Measurements from ENCODE around the gene DTX1. TPM values are rescaled to one million over a fixed set of nuclear protein-coding genes. Genes with fewer than 3 reads are reported as not detected.
"Not testable (repeated sequence)": the region's sequence is repeated elsewhere in the genome, so short reads cannot be mapped to it uniquely, and the experiment has no call there.

The DTX1 gene
- total RNA-seq, 1 donor from 2014 or later: 69.9 TPM

GRCh38 chr12:113135178-113136127 is 78.9 kb downstream of the DTX1 start, which contains the start of gene RASAL1:
Gene RASAL1 (minus strand): TSS chr12:113135761. CDS start chr12:113135462, 299 bp downstream.
- DNase-seq (ENCODE audit: low spot score): no peak

GRCh38 chr12:113136128-113136989 is 79.8 kb downstream of the DTX1 start:
- no peak for DNase-seq (ENCODE audit: low spot score)

- DNase-seq (ENCODE audit: low spot score): no peak
Observed at GRCh38 chr12:113136990-113137511, 80.5 kb downstream of the DTX1 start.

GRCh38 chr12:113137861-113138783 is 81.6 kb downstream of the DTX1 start:
- no peak for DNase-seq (ENCODE audit: low spot score)

- no peak for DNase-seq (ENCODE audit: low spot score)
Observed at GRCh38 chr12:113138826-113139225, 82.3 kb downstream of the DTX1 start.

- no peak for DNase-seq (ENCODE audit: low spot score)
Observed at GRCh38 chr12:113140706-113141105, 84.2 kb downstream of the DTX1 start.

- DNase-seq (ENCODE audit: low spot score): not testable (repeated sequence)
Observed at GRCh38 chr12:113141716-113142115, 85.2 kb downstream of the DTX1 start.

GRCh38 chr12:113142173-113142885 is 85.8 kb downstream of the DTX1 start:
- DNase-seq (ENCODE audit: low spot score): no peak

- no peak for DNase-seq (ENCODE audit: low spot score)
Observed at GRCh38 chr12:113142886-113143332, 86.4 kb downstream of the DTX1 start.

GRCh38 chr12:113143959-113144358 is 87.4 kb downstream of the DTX1 start:
- no peak for DNase-seq (ENCODE audit: low spot score)

GRCh38 chr12:113144806-113145205 is 88.3 kb downstream of the DTX1 start:
- DNase-seq (ENCODE audit: low spot score): no peak

- DNase-seq (ENCODE audit: low spot score): no peak
Observed at GRCh38 chr12:113145720-113146551, 89.4 kb downstream of the DTX1 start.

GRCh38 chr12:113146999-113147398 is 90.5 kb downstream of the DTX1 start:
- DNase-seq (ENCODE audit: low spot score): no peak

Other genes with a start within 250 kb of the DTX1 start
- 53.4 TPM for gene OAS1, start 149.8 kb upstream of the DTX1 start, total RNA-seq
- 34.7 TPM for gene OAS3, start 118.3 kb upstream of the DTX1 start, total RNA-seq
- gene OAS2, start 78.2 kb upstream of the DTX1 start, total RNA-seq: 36.6 TPM
- not detected for gene RASAL1, start 79.0 kb downstream of the DTX1 start, total RNA-seq
- not detected for gene CFAP73, start 93.0 kb downstream of the DTX1 start, total RNA-seq
- gene DDX54, start 128.7 kb downstream of the DTX1 start, total RNA-seq: 46.3 TPM
- 9.9 TPM for gene RITA1, start 129.0 kb downstream of the DTX1 start, total RNA-seq
- 37.1 TPM for gene TPCN1, start 164.7 kb downstream of the DTX1 start, total RNA-seq